GM19397 (cell line): Measurements from ENCODE around the gene HACD2.
A peak's percentile ranks its signal among the peaks of the same experiment; 100 is the strongest.
"Not testable (repeated sequence)": the region's sequence is repeated elsewhere in the genome, so short reads cannot be mapped to it uniquely, and the experiment has no call there.

ENCODE experiments used
- ATAC-seq: cut with Tn5 transposase; IDR thresholded peaks from one replicate; pipeline ENCODE4 v1.9.1; 2021; ENCODE audit warnings: mild to moderate bottlenecking, moderate library complexity; ENCODE audit not compliant: unreplicated experiment

The HACD2 gene

DNA sequence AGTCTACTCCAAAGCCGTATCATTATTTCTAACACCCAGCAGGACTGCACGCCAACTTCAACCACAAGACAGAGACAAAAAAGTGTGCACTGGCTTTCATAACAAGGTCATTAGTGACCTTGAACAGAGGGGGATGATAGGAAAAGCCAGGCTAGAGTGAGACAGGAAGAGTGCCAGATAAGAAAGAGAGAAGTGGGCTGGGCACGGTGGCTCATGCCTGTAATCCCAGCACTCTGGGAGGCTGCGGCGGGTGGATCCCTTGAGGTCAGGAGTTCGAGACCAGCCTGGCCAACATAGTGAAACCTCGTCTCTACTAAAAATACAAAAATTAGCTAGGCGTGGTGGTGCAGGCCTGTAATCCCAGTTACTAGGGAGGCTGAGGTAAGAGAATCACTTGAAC, 97.8 kb downstream of the HACD2 start:
- ATAC-seq: not testable (repeated sequence)

DNA sequence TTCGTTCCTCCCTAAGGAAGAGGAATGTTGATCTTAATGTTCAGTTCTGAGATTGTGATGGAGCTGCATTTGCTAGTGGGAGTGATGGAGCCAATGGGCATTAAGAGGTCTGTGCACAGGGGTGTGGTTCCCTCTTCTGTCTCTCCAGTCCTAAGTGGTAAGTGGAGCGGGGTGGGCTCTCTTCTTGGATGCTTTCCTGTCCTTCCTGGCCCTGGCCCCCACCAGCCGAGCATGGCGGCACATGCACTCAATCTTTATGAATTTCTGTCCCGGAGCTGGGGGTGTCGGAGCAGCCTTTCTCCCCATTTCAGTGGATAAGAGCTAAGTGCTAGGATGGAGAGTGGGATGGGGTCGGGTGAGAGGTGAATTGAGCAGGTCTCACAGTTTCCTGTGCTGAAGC, 98.4 kb downstream of the HACD2 start:
- ATAC-seq: no peak

DNA sequence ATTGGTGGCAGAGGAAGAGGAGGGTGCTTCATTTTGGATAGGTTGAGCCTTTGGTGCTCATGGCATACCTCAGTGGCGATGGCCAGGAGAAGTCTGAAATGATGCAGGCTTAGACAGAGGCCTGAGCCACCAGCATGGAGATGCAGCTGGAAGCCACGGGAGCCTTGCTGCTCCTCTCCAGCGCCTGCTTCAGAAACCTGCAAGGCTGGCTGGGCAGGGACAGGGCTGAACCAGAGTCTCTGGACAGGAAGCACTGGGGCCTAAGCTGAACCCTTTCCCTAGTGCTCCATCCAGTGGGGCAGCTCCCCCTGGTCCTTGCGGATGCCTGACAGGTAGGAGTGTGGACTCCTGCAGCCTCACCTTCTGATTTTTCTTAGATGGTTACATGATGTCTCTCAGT, 99.3 kb downstream of the HACD2 start:
- no peak for ATAC-seq

GRCh38 chr3:123483146-123483545, 101.7 kb downstream of the HACD2 start:
- no peak for ATAC-seq

GRCh38 chr3:123481722-123482457, 103.0 kb downstream of the HACD2 start:
- ATAC-seq: no peak

DNA sequence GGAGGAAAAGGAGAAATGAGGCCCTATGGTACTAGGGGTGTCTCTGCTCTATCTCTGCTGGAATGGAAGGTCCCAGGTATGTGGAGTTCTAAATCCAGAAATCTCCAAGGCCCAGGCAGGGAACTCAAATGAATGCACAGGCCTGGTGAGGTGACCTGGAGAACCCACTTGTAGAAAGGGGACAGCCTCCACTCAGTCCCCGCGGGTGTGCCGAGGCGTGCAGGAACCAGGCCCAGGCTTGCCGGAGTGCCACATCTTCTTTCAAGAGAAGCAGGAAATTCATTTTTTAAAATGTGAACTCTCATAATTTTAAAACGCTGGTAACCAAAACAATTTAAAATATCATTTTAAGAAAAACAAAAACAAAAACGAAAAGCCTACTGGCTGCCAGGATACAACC, 103.8 kb downstream of the HACD2 start:
- no peak for ATAC-seq

DNA sequence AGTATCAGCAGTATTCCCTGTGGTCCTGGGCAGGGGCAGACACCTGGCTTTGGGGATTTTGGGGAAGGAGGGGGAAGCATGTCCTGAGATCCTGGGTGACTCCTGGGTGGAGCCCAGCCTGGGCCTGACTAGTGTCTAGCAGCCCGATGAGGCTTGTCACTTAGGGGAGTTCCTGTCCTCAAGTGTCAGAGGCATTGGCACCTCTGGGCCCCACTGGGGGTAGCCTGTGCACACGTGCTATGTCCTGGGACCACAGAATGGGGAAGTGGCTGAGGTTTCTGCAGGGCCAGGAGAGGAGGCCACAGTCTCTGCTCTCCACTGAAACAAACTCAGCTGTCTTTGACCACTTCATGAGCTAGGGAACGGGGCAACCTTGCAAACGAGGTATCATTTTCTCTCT, 104.4 kb downstream of the HACD2 start:
- peak; percentile 77 for ATAC-seq

GRCh38 chr3:123479891-123480290, 105.0 kb downstream of the HACD2 start:
- ATAC-seq: no peak

DNA sequence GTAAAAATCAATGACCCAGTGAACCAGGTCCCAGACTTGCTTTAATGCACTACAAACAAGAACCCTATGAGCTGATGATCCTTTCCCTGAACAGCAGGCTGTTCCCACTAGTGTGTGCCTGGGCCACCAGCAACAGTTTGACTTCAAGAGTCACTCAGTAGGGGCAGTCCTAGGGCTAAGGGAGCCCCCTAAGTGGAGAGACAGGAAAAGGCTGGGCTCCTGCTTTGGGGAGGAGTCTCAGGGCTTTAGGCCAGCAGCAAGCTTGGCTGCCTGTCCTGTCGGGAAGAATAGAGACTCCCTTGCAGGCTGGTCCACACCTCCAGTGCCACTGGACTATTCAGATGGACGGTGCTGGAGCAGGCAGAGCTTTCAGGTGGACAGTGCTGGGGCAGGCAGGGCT, 106.5 kb downstream of the HACD2 start:
- no peak for ATAC-seq

GRCh38 chr3:123476967-123477750, 107.7 kb downstream of the HACD2 start:
- no peak for ATAC-seq

DNA sequence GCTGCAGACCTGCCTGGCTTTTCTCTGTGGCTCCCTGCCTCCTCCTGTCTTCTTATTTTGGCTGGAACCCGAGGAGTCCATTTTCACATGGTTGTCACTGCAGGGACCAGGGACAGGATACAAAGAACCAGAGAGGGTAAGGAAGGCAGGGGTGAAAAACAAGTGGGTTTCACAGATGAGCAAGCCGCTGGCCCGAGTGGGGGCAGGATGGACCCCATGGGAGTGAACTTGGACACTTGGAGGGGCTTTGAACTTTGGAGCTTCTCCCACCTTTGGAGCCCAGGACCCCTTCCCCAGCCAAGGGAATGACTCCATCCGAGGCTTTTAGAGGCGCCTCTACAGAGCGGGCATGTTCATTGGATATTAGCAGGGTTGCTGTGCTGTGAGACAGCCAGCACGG, 109.1 kb downstream of the HACD2 start:
- ATAC-seq: no peak

DNA sequence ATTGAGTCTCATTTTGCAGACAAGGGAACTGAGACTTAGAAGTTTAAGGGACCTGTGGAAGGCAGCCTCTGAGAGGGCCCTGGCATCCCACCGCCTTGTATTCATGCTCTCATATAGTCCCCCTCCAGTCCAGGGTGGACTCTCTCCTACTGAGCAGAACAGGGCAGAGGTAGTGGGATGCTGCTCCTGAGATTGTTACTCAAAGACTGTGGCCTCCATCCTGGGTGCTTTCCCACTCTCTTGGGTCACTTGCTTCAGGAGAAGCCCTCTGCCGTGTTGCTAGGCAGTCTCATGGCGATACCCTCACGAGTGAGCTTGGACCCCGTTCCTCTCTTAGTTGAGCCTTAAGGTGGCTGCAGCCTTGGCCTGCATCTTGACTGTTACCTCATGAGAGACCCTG, 113.7 kb downstream of the HACD2 start:
- ATAC-seq: no peak

DNA sequence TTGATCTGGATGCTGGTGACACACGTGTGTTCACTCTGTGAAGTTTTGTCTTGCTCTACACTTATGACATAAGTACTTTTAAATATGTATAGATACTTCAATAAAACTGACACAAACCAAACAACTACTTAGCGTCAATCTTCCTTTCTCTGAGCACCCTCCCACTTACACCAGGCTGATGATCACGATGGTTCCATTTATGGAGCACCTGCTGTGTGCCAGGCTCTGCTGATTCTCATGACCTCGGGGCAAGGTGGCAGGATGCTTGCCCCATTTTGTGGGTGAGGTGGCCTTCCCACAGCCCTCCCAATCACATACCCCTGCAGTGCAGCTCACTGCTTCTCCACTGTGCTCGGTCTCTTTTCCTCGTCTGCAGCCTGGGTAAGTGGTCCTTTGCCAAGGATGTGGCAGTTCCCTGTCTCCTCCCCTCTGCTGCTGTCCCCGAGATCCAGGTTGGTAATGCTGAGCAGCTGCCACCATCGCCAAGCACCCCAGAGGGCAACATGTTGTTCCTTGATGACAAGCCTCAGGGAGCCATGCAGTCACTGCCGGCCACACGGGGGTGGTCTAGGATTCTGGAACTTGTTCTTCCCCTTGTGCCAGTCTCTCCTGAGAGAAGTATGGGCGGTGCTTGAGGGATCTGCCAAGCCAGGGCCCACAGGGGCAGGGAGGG, 115.4 kb downstream of the HACD2 start:
- ATAC-seq: no peak

DNA sequence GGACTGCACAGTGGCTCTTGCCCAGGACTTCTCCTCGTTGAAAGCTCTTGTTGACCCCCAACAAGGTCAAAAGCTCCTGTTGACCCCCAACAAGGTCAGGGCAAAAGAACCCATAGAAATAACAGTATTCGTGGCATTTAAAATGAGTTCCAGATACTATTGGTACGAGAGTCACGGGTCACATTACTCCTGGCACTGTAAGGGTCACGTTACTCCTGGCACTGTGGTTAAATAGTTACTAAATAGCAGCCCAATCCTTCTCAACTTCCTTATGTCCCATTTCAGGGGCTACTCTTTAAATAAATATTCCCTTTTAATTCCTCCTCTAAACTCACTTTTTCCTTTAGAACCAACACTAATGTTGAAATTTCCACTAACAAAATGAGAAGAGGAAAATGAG, 117.8 kb downstream of the HACD2 start:
- no peak for ATAC-seq

DNA sequence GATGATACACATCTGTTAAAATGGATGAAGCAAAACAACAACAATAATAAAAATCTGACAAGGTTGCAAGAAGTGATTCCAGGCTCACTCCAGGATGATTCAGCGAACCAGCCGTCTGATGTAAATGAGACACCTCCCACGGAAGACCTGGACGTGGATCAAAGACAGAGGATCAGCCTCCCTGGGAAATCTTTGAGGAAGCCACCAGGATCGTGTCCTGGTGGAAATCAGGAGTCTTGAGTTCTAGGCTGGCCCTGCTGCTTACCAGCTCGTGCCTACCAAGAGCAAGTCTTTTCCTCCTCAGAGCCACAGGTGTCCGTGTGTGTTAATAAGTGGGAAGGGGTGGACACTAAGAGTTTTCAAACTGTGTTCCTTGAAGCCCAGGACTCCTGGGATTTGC, 120.6 kb downstream of the HACD2 start:
- no peak for ATAC-seq

DNA sequence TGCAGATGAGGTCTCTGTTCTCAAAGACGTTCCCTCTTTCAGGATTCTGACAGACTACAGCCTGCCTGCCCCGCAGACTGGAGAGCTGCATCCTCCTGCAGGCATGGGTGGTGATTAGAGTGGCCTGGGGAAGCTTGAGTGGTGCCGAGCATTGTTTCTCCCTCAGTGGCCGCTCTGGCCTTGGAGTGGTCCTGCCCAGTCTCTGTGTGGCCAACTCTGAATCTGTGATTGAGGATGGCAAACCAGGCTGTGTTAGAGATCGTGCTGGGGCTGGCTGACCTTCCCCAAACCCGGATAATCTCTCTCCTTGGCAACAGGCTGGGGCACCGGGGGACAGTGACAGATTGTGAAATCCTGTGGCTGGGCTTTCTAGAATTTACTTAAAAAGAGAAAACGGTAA, 125.0 kb downstream of the HACD2 start:
- no peak for ATAC-seq

DNA sequence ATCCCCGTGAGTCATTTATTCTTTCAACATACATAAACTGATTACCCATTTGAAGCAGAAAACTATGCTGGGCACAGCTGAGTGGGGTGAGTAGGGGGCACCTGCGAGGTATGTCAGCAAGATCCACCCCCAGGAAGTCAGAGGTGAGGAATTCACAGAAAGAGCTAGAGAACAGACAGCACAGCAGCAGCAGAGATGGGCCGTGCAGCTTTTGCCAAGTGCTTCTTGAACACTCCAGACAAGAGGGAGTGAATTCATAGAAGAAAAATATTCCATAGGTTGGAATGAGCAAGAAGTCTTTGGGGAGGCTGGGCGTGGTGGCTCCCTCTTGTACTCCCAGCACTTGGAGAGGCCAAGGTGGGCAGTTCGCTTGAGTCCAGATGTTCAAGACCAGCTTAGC, 126.6 kb downstream of the HACD2 start:
- ATAC-seq: no peak

GRCh38 chr3:123457841-123458240, 127.0 kb downstream of the HACD2 start:
- no peak for ATAC-seq

DNA sequence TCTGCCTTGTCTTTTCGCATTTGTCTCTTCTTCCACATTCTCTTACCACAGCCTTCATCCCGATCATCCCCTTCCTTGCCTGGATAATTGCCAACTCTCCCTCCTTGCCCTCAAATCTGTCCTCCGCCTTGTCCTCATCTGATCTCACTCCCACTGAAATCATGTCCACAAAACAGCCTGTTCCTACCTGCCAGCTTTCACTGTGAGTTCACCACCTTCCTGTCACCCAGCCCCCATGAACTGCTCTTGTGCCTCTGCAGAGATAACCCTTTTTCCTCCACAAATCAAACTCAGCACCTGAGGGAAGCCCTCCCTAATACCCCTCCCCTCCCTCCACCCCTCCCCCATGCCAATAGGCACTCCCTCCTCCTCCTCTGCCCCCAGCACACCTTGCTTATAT, 131.2 kb downstream of the HACD2 start:
- no peak for ATAC-seq

- ATAC-seq: no peak
Measured at GRCh38 chr3:123451186-123451585, 133.7 kb downstream of the HACD2 start.

DNA sequence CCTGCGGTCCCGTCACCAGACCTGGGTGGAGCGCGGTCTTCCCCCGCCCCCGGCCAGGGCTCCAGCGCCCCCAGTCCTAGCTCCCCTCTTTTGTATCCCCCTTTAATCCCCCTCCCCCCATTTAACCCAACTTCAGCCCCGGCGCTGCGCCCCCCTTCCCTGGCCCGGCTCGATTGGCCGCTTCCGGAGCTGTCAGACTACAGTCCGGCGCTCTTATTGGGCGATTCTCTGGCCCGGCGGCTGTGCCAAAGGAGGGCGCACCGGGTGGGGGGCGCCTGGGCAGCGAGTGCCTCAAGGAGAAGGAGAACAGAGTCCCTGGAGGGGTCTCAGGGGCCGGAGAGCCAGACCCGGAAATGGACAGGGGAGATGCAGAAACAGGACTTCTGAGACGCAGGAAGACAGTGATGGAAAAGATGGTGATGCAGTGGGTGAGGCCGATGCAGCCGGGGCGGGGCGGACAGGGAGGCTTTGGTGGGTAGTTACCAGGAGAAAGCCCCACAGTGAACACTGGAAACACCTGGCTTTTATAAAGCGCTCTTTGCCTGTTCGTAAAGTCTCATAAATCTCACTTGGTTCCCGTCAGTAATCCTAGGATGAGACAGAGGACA, 134.8 kb downstream of the HACD2 start:
- ATAC-seq: no peak
